ENCODE results near the gene ATP10D.

- no peak for TF ChIP-seq EP300 (IDR thresholded peaks at IDR 0.05; ENCODE audit: borderline replicate concordance in 1 of 2, low read depth in 1 of 2, low read length in 1 of 2)
- no peak for TF ChIP-seq TAF1 (IDR thresholded peaks at IDR 0.05; ENCODE audit: borderline replicate concordance, low read depth, low read length)
- TF ChIP-seq EZH2phosphoT487 (IDR thresholded peaks at IDR 0.05; ENCODE audit: borderline replicate concordance, low read depth): no peak
- TF ChIP-seq FOXM1 (IDR thresholded peaks at IDR 0.05; ENCODE audit: low read depth): no peak
- TF ChIP-seq CTCF (IDR thresholded peaks at IDR 0.05): no peak
- TF ChIP-seq POLR2AphosphoS5 (IDR thresholded peaks at IDR 0.05; ENCODE audit: low read depth, low read length): no peak
- TF ChIP-seq RAD21 (IDR thresholded peaks at IDR 0.05; ENCODE audit: low read length): no peak
- TF ChIP-seq IRF3 (IDR thresholded peaks at IDR 0.05; ENCODE audit: low read depth, low read length): no peak
Observed at GRCh38 chr4:47478804-47479203, 6.3 kb upstream of the ATP10D start.
